GM18951 (cell line): ENCODE results near the gene OSBPL2.

Source experiments
- POLR2A ChIP-seq: IDR thresholded peaks from 4 replicates; pipeline ENCODE4 v1.6.1; 2011; ENCODE audit warnings: mild to moderate bottlenecking; ENCODE audit not compliant: insufficient read length, insufficient read depth; ENCODE audit errors: extremely low read depth
- in situ Hi-C: fragments of 300-500 bp; cut with MboI; formaldehyde crosslinking; loops from one replicate; pipeline ENCODE4 v1.12.0; 2022; ENCODE audit warnings: low sequenced_read_pairs, mixed read lengths, inconsistent platforms; ENCODE audit not compliant: unreplicated experiment

Gene OSBPL2

DNA sequence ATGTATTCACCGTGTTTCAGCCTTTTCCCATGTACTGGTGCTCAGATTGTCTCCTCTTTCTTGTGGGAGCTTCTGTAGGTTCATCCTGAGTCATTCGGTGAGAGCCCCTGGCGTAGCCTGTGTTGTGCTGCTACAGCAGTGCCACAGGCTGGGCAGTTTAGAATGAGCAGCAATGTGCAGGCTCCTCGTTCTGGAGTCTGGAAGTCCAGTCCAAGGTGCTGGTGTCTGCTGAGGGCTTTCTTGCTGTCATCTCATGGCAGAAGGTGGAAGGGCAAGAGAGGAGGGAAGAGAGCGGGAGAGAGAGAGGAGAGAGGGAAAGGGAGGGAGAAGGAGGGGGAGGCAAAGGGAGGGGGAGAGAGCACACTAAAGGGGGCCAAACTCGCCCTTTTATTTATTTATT, 15.1 kb downstream of the OSBPL2 start:
- in situ Hi-C loops: no loop called here

DNA sequence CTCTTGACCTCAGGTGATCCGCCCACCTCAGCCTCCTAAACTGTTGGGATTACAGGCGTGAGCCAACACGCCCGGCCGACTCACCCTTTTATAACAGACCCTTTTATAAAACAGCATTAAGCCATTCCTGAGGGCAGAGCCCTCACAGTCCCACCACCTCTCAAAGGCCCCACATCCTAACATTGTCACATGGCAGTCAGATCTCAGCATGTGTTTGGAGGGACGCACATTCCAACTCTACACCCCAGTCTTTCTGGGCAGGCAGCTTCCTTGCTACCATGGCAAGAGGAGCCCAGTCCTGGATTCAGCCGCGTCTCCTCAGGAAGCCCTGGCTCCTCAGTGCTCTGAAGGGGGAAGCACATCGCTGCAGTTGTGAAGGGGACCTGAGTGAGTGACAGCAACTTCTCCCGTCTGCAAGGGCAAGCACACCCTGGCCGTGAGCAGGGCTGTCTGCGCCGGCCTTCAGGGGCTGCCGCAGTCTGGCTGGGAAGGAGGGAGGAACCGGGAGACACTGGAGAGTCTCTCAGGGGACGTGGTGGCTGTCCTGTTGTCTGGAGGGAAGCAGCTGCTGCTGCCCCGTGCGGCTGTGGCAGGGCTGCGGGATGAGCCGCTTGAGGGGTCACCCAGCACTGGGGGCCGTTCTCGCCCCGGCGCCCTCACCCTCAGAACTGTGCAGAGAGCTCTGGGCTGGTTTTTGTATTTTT, 15.9 kb downstream of the OSBPL2 start:
- no peak for TF ChIP-seq POLR2A
- in situ Hi-C loops: no loop called here

More for the DNA sequence above, 15.1 kb downstream of the OSBPL2 start:
- TF ChIP-seq POLR2A: no peak

- in situ Hi-C loops: no loop called here
- TF ChIP-seq POLR2A: no peak
These were observed 17.7 kb downstream of the OSBPL2 start for GRCh38 chr20:62255976-62256375.

- TF ChIP-seq POLR2A: no peak
- in situ Hi-C loops: no loop called here
These were observed 20.4 kb downstream of the OSBPL2 start for GRCh38 chr20:62258499-62259293.

DNA sequence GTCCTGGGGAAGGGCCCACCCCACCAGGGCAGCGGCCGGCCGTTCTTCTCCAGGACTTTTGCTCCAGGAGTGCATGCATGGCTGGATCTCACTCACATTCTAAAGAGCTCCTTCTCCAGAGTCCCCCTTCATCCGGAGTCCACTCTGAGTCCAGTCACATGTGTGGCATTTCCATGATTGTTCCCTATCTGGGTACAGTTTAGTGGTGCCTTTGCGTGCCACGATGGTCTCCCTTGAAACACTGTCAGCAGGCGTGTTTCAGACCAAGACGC, 20.9 kb downstream of the OSBPL2 start:
- in situ Hi-C loops: no loop called here

GRCh38 chr20:62262064-62262463, 23.7 kb downstream of the OSBPL2 start:
- in situ Hi-C loops: no loop called here
- no peak for TF ChIP-seq POLR2A

More for the DNA sequence above, 20.9 kb downstream of the OSBPL2 start:
- no peak for TF ChIP-seq POLR2A

DNA sequence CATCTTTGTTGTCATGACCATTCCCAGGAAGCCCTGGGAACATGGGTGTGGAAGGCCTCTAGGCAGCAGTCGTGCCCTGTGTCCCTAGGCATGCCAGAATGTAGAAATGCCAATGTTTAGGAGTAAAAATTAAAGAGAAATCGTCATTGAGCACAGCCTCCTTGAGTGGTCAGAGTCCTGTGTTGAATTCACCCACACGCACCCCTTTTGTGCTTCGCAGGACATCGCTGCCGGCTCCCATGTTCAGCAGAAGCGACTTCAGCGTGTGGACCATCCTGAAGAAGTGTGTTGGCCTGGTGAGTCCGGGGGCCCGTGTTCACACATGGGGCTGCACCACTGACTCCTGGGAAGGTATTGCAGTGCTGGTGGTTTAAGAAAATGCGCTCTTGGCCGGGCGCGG, 25.1 kb downstream of the OSBPL2 start:
- TF ChIP-seq POLR2A: no peak
- in situ Hi-C loops: no loop called here

GRCh38 chr20:62265365-62265764, 27.0 kb downstream of the OSBPL2 start:
- in situ Hi-C loops: no loop called here
- no peak for TF ChIP-seq POLR2A

- TF ChIP-seq POLR2A: no peak
- in situ Hi-C loops: no loop called here
These were observed 28.0 kb downstream of the OSBPL2 start for GRCh38 chr20:62266340-62266739.

DNA sequence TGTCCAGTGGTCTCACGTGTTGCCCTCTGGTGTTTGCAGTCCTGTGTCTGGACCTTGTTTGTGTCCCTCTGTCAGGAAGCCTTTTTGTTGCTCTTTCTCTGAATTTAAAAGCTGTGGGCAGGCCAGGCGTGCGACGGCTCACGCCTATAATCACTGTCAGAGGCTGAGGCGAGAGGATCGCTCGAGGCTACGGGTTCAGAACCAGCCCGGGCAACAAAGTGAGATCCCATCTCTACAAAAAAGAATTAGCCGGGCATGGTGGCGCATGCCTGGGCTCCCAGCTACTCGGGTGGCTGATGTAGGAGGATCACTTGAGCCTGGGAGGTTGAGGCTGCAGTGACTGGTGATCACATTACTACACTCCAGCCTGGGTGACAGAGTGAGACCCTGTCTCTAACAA, 28.5 kb downstream of the OSBPL2 start:
- no peak for TF ChIP-seq POLR2A
- in situ Hi-C loops: no loop called here

DNA sequence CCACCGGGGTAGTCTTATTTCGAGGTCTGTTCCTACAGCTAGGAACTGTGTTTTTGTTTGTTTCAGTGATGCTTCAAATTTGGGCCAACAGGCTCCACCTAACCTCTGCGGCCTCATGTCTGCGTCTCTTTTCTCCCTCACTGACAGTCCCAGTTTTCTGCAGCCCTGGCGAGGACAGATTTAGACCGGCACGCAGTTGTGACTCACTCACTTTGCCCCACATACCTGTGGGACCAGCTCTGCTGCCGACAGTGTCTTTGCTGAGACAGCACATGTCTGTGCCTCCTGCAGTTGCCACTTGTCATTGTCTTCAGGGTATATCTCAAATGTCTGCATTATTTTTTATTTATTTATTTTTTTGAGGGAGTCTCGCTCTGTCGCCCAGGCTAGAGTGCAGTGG, 29.2 kb downstream of the OSBPL2 start:
- in situ Hi-C loops: no loop called here
- TF ChIP-seq POLR2A: no peak

DNA sequence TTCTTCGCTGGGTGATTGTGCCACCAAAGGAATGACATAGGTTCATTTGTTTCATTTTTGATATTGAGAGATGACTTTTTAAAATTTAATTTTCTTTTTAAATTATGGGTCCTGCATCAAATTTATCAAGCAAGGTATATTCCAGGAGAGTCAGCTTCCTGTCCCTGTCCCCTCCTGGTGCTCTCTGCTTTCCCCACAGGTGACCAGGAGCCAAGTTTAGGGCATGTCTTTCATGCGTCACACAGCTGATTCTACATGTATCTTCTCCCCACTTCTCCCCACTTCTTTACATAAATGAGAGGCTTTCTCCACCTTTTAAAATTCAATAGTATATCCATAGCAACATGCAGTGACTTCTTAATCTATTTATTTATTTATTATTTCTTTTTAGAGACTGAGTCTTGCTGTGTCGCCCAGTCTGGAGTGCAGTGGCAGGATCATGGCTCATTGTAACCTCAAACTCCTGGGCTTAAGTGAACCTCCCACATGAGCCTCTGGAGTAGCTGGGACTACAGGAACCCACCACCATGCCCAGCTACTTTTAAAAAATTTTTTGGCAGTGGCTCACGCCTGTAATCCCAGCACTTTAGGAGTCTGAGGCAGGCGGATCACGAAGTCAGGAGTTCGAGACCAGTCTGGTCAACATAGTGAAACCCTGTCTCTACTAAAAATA, 30.0 kb downstream of the OSBPL2 start:
- in situ Hi-C loops: no loop called here
- no peak for TF ChIP-seq POLR2A

DNA sequence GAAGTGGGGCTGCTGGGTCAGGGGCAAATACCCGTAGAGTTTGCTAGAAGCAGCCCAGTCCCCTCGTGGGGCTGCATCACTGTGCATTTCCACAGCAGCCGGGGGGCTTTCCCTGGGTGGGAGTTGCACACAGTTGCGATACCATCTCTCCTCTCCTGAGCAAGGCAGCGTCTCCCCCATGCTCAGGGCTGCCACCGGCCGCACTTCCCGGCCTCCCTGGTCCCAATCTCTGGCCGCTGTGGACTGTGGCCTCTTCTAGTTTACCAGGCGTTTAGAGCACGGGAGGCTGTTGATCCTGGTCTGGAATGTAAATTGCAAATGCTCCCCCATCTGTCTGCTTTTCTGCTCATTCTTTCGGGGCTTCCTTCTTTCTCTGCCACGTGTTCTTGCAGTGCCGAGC, 31.1 kb downstream of the OSBPL2 start:
- no peak for TF ChIP-seq POLR2A

DNA sequence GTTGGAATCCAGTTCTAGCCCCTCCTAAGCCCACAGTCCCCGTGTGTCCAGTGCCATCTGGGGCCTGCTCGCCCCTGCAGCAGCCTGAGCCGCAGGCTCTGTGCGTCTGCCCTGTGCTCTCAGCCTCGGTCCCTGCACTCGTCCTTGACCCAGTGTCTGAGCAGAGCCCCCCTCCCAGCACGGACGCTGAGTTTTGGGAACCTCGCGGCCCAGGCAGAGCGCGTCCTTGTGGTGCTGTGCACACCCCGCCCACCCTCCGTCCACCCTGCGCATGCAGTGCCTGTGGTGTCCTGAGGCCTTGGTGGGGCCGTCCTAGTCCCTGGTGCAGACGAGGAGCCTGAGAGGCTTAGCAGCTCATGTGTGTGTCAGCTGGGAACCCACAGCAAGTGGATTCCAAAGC, 31.6 kb downstream of the OSBPL2 start:
- in situ Hi-C loops: no loop called here
- no peak for TF ChIP-seq POLR2A

More for the DNA sequence above, 31.1 kb downstream of the OSBPL2 start:
- in situ Hi-C loops: no loop called here

DNA sequence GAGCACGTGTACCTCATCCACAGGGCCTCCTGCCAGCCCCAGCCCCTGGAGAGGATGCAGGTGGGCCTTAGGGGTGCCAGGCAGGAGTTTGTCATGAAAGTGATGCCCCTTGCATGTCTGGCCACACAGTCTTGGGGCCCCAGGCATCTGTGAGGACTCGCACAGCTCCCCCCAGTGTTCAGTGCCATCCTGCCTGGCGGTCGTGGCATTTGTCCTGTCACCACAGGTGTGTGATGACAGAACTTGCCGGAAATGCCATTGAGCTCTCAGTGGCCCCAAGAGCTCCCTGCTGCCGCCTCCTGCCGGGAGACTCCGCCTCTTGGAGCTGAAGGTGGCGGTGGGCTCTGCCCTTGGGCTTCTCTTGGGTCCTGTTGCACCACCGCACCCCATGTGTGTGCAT, 33.9 kb downstream of the OSBPL2 start:
- in situ Hi-C loops: no loop called here

More for the DNA sequence above, 33.9 kb downstream of the OSBPL2 start:
- TF ChIP-seq POLR2A: no peak
